GM21528 (cell line): Measurements from ENCODE around the gene KRTAP5-3.
"Not testable (repeated sequence)": the region's sequence is repeated elsewhere in the genome, so short reads cannot be mapped to it uniquely, and the experiment has no call there.

Experiments used
- ATAC-seq: cut with Tn5 transposase; IDR thresholded peaks from one replicate; pipeline ENCODE4 v1.9.1; 2021; ENCODE audit warnings: mild to moderate bottlenecking, moderate library complexity; ENCODE audit not compliant: unreplicated experiment, low FRiP score

The KRTAP5-3 gene, protein sequence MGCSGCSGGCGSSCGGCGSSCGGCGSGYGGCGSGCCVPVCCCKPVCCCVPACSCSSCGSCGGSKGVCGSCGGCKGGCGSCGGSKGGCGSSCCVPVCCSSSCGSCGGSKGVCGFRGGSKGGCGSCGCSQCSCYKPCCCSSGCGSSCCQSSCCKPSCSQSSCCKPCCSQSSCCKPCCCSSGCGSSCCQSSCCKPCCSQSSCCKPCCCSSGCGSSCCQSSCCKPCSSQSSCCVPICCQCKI

DNA sequence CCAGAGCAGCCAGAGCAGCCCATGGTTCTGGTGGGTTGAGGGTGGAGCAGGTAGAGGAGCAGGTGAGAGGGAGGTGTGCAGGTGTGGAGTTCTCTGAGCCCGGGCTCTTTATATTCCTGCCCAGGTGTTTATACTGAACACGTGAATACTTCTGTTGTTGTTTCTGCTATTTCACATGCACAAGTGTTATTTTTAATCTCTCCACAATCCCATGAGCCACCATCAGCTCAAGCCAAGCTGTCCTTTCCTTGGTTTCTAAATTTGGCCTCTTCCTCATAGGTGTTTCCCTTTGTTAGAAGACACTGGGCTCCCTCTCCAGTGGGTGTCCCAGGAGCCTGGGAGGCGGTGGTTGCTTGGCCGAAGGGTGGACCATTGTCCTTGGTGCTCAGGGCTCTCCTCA lies at the start of gene KRTAP5-3:
TSS of gene KRTAP5-3 (minus strand) at position 101 of the 400 bp plus-strand sequence. CDS start at position 23, 78 bp downstream.
- ATAC-seq = no peak

DNA sequence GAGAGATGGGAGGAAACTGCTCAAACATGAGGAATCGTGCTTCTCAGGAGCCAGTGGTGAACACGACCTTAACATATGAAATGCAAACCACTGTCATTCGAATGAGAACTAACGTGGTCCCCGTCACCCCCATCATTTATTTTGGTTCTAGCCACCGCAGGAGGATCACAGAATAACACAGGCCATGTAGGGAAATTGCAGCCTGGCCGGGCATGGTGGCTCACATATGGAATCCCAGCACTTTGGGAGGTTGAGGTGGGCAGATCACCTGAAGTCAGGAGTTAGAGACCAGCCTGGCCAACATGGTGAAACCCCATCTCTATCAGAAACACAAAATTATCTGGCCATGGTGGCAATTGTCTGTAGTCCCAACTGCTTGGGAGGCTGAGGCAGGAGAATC lies 48.4 kb upstream of the KRTAP5-3 start:
- ATAC-seq = no peak

DNA sequence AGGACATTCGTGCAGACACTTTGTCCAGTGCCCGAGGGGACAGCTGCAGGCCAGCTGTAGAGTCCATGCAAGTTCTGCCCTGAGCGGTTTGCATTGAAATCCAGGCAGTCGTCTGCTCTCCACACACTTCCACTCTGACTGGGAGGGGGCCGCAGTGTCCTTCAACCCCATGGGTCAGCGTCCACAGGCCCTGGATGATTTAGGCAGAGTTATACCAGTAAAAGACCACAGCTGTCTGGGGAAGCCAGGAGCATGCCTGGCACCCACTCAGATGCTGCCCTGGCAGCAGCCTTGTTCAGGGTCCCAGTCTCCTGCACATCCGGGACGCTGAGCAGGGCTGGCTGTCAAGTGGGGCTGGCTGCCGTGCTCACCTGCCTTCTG lies 47.8 kb upstream of the KRTAP5-3 start:
- ATAC-seq = no peak

DNA sequence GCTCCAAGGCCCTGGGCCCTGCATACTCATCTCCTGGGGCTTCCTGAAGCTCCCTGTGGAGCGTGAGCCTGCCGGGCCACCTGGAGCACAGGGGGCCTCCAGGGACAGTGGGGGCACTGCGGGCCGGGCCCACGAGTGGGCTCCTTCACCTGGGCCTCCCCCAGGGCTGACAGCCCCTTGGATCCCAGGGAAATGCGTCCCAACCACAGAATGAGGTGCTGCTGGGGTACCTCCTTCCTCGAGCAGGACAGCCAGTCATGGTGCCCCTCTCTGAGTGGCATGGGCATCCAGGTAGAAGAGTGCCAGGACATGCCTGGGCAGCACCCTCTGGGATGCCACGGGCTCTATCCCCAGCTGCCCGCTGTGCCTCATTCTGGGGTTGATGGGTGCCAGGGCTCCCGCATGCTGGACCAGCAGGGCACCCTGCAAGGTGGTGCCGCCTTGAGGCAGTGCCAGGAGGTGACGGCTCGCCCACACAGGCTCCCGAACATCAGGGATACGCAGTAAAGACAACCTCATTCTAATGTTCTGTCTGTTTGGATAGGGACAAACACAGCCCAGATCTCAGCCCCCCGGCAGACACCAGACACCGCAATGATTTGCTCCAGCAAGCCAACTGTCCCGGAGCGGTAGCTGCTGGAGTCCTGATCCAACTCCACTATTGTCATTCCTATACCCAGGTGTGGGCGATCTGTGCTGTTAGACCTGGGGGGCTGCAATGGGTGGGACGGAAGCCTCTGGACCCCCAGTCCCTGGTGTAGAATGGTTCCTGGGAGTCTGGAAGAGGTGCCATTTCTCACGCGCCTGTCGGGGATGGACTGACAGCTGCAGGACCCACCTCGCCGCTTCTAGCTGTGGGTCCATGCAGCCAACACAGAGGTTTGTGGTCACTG lies 47.2 kb upstream of the KRTAP5-3 start:
- ATAC-seq = no peak

DNA sequence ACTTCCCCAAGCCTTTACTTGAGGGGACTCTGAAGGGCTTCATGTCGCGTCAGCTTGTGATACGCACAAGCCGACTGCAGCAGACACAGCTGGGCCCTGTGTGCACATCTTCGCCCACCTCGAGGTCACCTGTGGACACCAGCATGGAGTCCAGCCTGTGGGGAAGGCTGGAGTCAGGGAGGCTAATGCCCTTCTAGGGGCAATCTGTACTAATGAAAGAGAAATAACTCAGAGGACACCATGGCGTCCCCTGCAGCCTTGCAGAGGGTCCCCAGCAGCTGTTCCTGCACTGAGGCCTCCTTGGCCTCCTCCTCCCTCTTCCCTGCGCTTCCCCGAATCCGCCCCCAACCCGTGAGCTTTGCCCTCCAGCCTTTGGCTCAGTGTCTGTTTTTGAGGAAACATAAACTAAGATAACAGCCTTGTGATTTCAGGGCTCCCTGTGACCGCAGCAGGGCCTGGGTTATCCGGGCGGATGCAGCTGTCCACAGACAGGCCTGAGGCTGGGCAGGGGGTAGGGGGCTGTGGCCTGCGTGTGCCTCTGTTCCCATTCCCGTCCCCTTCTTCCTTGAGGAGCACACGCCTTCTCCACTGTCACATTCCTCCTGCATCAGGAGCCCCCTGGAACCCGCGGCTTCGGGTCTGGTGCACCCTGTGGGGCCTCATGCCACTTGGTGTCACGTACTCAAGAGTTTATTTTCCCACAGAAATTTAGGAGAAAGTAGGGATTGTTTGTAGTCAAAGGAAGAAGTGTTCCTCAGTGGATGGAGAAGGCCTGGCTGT lies 46.3 kb upstream of the KRTAP5-3 start:
- no peak for ATAC-seq

DNA sequence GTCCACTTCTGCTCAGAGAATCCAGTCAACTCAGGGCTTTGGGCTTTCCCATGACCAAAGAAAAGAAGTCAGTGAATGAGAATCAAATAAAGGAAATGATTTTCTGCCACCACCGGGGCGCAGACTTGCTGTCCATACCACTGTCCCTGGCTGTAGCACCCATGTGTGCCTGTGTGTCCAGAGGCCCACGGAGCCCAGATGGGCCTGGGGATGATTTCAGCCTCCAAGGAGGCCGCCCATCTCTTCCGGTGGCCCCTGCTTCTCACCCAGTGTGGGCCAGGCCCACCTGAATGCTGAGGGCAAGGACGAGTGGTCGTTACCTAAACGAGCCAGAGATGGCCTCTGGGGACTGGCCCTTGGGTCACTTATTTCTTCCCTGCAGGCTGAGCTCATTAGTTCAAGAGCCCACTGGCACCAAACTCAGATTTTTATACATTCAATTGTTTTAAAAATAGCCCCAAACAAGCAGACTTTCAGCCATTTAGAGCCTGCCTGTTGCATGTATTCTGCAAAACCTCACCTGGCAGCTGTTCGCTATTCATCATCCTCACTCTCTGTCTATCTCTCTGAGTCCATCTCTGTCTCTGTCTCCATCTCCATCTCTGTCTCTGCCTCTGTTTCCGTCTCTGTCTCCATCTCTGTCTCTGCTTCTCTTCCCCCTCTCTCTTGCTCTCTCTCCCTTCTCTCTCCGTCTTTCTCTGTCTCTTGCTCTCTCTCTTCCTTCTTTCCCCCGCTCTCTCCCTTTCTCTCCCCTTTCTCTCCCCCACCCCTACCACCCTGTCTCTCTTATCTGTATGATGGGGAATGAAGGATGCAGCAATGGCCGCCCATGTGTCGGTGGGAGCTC lies 45.5 kb upstream of the KRTAP5-3 start:
- ATAC-seq = no peak

DNA sequence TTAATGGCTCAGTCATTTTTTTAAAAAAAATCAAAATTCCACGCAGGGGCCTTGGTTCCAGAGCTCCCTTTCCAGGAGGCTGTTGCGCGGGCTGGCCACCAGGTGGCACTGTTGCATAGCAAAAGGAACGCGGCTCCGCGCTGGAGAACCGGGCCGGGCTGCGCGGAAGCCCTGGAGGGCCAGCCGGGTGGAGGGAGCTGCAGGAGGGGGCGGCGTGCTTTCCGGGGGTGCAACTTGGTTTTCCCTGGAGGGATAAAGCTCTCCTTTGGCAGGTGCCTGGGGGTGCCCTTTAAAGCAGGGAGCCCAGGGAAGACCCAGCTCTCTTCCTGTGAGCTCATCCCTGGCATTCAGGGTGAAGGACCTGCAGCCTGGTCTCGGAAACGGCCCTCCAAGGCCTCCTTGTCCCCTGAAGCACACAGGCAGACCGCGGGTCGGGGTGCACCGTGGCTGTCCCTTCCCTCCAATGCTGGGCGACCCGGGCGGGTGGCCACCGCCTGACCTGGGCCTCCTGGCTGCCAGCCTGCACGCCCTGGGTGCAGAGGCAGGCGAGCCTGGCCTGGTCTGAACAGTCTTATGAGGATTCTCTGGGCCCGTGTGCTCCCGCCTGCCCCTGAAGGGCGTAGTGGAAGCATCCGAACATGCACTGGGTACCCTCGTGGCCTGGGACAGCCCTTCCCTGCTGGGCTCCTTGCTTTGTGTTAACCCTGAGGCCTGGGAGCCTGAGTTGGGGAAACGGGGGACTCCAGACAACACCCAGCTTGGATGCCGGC lies 44.7 kb upstream of the KRTAP5-3 start:
- no peak for ATAC-seq

DNA sequence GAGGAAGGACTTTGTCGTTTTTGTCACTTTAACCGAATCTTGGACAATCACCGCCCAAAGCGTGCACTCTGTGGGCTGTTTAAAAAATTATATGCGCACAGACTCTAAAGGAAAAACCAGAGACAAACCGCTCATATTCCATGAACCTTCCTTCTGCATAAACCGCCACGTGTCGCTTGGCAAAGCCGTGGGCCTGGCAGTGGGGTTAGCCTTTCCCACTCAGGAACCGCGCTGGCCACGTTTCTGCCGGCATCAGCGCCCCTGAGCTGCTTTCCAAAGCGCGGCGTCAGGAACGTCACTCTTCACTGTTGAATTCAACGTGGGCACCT lies 44.1 kb upstream of the KRTAP5-3 start:
- ATAC-seq = no peak

DNA sequence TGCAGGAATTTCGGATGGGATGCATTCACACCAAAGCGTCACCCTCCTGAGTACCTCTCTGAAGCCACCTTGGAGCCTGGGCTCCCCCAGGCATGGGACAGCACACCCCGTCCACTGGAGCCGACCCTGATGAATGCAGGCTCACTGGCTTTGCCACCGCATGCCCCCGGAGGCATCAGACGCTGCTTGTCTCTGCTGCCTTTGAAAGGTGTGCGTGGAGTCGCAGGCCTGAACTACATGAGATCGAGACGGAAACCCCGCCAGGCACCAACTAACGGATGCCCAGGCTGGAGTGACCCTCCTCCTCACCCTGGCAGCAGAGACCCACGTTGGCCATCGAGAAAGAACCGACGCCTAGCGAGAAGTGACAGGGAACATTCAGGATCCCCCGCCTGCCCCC lies 43.8 kb upstream of the KRTAP5-3 start:
- ATAC-seq = no peak

DNA sequence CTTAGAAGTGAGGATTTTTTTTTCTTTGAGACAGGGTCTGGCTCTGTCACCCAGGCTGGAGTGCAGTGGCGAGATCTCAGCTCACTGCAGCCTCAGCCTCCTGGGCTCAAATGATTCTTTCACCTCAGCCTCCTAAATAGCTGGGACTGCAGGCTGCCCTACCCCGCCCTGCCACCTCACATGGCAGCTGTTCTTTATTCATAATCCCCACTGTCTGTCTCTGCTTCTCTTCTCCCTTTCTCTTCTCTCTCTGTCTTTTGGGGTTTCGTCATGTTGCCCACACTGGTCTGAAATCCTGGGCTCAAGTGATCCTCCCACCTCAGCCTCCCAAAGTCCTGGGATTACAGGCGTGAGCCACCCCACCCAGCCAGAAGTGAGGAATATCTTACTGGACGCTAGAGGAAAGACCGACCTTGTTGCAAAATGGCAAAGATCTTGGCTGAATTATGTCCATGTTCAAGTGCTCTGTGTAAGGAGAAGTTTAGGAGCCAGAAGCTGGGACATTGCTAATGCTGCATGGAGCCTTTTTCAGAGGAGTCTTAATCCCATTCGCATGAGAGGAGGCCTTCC lies 43.2 kb upstream of the KRTAP5-3 start:
- ATAC-seq = no peak

DNA sequence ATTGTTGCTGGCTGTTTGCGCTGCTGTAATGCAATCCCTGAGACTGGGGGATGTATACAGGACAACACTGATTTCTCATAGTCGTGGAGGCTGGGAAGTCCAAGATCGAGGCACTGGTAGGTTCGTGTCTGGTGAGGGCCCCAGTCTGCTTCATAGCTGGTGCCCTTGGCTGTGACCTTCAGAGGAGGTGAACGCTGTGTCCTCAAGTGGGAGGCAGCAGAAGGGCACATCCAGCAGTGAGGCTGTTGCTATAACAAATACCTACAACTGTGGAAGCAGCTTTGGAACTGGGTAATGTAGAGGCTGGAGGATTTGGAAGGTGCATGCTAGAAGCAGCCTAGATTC lies 42.6 kb upstream of the KRTAP5-3 start:
- ATAC-seq = no peak

DNA sequence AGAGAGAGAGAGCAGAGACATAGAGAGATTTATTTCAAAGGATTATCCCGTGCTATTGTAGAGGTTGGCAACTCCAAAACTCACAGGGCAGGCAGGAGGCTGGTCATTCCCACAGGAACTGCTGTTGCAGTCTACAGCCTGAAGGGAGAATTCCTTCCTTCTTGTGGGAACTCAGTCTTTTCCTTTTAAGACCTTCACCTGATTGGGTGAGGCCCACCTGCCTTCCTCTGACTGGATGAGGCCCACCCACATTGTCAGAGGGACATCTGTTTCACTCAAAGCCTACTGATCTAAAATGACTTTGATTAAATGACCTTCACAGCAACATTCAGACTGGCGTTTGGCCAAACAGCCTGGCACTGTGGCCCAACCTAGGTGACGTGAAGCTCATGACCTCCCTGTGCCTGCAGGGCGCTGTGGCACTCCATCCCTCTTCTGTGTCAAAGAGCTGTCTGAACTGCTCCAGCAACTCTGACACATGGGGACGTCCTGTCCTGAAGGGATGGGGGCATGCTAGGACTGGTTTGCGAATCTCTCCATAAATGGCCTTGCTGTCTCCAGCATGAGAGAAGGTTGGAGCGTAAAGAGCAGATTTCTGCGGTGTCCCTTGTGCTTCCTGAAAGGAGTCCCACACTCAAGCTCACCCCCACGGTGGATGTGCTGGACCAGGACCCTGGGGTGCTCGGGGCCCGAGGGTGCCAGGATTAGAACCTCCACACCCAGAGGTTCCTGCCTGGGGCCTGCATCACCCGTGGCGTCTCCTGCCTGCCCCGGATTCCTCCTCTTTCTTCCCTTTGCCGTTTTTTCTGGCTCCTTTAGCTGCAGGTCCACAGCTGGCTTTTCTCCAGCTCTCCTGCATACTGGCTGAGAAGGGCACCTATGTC lies 42.0 kb upstream of the KRTAP5-3 start:
- ATAC-seq = no peak

DNA sequence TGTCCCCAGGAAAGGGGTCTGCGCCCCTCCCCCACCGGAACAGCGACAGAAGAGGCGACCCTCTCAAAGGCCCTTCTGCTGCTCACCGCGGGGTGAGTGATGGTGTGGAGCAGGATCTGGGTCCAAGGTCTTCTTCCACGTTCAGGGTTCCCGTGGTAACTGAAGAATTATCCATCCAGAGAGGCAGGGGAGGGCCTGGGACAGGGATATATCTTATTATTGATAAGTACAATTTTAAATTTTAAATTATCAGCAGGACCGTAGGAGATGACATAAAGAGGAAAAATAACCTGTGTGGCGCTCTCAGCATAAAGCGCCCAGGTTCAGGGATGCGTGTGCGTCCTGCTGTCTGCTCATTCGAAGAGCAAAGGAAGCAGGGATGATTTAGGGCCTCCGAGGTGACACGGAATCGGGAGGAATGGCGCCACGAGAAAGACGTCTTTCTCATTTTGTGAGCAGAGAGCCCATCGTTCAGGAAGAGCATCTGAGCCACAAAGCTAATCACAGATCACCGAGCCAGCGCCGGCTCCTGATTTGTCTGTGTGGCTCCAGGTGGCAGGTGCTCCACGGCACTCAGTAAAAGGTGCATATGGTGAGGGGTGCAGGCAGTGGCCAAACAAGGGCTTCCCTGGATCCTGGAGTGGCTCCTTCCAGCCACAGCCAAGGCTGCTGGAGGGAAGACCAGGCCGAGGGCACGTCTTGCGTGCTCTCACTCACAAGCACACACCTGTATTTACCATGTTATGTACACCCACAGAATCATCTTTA lies 40.6 kb upstream of the KRTAP5-3 start:
- no peak for ATAC-seq

DNA sequence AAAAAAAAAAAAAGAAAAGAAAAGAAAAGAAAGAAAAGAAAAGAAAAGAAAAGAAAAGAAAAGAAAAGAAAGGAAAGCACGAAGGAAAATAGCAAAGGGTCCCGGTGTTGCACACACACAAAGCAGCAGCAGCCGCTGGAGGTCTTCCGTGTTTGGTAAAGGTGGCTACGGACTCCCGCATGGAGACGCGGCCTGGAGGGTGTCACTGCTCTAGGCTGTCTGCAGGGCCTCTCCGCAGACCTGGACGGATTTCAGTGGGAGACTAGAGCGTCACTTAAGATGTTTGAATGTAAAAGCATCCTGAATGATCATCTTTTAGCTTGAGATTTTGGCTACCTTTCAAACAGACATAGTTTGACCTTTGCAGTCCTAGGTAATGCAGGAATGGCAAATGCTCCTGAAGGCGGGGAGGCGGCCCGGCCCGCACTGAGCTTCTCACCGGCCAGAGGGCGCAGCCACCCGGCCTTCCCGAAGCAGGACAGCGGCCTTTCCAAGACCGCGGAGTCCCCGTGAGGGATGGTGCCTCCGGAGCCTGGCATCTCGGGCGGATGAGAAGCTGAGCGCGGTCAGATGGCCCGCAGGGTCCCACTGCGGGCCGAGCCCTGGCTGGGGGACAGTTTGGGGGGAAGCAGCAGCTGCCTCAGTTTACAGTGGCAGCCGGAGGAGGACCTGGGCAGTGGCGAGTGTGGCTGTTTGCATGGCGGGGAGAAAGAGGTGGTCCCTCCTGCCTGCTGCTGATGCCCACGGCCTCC lies 39.8 kb upstream of the KRTAP5-3 start:
- ATAC-seq = no peak

DNA sequence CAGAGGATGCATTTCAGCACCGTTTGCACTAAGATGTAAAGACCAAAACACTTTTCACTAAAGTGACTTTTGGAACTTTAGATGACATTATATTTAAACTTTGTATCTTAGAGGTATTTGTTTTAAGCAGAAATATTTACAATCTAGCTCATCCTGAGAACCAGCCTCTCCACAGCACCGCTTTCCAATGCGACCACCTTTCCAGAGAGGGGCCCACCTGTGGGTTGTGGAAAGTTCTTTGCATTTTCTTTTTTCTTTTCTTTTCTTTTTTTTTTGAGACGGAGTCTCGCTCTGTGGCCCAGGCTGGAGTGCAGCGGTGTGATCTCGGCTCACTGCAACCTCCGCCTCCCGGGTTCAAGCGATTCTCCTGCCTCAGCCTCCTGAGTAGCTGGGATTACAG lies 38.3 kb upstream of the KRTAP5-3 start:
- not testable (repeated sequence) for ATAC-seq

DNA sequence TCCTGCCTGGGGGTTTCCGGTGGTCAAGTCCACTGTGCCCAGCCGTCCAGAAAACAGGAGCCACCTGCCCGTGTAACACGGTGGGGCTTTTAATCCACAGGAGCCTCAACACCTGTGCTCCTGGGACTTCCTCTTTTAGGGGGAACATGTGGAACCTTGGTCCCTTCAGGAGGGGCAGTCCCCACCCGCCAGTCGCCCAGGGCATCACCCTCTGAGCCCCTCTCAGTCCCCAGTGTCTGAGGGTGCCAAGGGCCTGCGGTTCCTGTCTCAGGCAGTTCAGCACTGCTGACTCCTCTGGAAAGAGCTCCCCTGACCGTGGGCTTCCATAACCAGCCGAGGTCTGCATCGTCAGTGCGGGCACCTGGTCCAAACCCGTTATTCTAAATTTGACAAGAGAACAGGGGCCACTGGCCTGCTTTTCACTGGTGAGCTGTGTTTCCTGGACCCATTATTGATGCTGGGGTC lies 37.1 kb upstream of the KRTAP5-3 start:
- ATAC-seq = no peak
